SIG-M5 (cell line): ENCODE measurements around the gene VSIR.

Source experiments
- DNase-seq: peaks from one replicate; lab custom pipeline; 2025; lab: John Stamatoyannopoulos, UW

VSIR gene

DNA sequence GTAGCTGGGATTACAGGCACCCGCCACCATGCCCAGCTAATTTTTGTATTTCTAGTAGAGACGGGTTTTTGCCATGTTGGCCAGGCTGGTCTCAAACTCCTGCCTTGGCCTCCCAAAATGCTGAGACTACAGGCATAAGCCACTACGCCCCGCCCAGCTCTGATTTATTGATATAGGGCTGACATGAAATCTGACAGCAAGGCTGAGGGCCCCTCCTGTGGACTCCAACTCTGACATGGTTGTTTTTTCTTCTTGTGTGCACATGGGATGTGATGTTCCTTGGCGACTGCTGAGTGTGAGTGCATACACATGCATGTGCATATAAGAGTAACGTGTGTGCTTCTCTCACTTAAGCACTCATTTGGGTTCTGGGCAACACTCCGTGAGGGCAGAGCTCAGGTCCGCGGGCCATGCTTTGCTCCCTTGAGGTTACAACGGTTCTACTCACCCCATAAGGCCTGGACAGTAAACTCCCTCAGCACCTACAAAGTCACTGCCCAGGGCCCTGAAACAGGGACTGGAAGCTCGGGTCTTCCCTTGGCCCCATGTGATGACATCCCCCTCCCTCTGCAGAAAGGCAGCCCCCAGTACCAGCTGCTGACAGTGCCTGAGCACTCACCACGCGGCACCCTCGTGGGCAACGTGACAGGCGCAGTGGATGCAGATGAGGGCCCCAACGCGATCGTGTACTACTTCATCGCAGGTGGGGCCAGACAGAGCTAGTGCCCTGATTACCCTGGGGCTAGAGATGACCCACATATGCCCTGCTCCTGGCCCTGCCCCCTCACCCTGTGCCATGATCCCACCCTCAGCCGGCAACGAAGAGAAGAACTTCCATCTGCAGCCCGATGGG is 33.6 kb upstream of the VSIR start:
- DNase-seq: no peak

- no peak for DNase-seq
These were observed 32.7 kb upstream of the VSIR start for GRCh38 chr10:71805776-71806703.

DNA sequence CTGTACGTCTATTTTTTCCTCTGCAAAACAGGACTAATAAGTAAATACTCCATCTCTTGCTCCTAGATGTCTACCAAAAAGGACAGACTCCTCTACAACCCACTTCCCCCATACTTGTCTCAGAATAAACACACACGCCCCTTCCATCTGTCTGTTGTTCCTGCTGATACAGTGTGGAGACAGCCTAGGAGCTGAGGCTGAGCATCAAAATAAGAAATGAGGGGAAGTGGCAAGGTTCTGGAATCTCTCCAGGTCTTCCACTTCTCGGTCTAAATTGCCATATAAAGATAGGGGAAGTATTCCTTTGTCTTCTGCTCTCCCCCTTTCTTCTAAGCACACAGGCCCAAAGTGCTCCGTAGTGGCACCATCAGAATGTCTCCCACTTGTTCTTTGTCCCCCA is 30.8 kb upstream of the VSIR start:
- DNase-seq: no peak

- no peak for DNase-seq
These were observed 29.6 kb upstream of the VSIR start for GRCh38 chr10:71802715-71803488.

- no peak for DNase-seq
These were observed 28.9 kb upstream of the VSIR start for GRCh38 chr10:71802235-71802634.

DNA sequence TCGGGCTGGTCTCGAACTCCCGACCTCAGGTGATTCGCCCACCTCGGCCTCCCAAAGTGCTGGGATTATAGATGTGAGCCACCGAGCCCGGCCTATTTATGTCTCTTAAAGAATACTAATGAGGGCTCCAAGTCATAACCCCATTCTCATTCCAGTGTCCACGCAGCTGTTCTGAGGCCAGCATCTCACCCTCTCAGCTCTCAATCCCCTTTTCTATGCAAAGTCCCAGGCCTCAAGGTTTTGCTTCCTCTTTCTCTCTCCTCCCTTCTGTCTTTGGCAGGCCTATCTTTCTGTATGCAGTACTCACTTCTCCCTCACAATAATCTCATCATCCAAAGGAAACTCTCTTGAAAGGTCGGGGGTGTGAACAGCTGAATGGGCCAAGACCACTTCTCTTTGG is 28.0 kb upstream of the VSIR start:
- no peak for DNase-seq

DNA sequence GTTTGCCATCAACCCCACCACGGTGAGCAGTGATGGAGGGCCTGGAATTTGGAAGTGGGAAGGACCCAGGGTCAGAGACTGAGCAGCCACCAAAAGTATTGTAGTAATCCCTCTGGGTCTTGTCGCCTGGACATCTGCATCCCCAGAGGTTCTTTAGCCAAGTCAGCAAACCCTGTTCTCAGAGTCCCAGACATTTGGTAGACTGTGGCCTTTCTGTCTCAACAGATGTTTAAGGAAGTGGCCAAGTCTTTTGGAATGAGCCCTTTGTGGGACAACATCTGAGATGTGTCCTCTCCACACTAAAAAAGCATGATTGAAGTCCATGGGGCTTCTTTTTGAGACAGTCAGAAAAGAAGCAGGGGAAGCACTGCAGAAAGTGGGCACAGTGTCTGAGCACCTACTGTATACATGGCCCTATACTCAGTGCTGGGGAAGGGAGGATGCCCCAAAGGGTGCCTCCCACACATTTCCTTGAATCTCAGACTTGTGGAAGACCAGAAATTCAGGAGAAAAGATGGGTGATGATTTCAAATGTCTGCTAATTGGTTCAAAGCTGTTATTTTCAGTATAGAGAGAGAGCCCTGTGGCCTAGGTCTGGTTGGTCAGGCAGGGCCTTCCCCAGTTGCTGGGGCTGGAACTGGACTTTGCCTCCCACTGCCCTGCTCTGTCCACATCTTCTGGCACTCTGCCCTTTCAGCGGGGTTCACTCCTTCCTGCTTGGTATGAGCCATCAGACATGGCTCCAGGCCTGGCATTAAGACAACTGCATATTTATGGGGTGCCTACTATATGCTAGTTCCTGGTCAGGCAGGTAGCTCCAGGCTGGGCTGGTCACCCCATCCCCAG is 26.5 kb upstream of the VSIR start:
- no peak for DNase-seq

DNA sequence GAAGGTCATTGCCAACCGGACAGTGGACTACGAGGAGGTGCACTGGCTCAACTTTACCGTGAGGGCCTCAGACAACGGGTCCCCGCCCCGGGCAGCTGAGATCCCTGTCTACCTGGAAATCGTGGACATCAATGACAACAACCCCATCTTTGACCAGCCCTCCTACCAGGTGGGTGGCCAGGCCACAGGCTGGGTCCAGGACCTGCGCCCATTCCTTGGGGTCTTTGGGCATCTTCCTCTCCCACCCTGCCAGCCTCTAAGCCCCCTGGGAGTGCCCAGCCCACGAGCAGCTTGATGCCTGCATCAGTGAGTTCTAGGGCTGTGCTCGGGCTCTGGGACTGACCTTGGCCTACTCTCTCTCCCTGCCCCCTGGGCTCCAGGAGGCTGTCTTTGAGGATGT is 25.8 kb upstream of the VSIR start:
- no peak for DNase-seq

GRCh38 chr10:71798308-71798624 is 24.9 kb upstream of the VSIR start:
- no peak for DNase-seq

DNA sequence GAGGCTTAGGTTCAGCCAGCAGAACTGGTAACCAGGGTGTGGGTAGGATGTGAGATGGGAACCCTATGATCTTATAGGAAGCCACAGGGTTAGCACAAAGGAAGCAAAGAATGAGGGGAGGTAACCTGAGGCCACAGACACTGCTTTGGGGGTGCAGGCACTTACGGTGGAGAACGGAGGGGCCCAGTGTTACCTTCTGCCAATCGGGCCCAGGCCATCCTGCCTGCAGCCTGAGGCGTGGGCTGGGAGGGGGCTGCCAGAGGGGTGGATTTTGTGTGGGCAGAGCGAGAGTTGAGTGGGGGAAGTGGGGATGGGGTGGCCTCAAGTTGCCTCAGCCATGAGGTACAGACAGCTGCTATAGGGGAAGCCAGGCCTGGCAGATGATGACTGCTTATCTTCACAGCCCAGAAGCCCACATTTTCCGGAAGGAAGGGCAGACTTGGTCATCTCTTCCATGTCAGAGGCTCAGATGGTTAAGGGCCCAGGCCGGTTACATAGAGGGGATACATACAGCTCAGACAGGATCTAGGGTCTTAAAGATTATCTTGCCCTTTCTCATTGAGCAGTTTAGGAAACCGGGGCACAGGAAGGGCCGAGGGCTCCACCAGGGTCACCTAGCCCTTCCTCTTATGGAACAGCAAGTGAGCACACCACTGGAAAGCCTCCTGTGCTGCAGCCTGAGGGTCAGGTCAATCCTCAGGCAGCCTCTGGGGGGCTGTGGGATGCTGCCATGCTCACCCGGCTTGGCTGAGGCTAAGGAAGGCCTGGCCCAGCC is 24.4 kb upstream of the VSIR start:
- DNase-seq: no peak

- DNase-seq: no peak
These were observed 23.6 kb upstream of the VSIR start for GRCh38 chr10:71796749-71797405.

GRCh38 chr10:71795248-71795647 is 21.9 kb upstream of the VSIR start:
- DNase-seq: no peak

DNA sequence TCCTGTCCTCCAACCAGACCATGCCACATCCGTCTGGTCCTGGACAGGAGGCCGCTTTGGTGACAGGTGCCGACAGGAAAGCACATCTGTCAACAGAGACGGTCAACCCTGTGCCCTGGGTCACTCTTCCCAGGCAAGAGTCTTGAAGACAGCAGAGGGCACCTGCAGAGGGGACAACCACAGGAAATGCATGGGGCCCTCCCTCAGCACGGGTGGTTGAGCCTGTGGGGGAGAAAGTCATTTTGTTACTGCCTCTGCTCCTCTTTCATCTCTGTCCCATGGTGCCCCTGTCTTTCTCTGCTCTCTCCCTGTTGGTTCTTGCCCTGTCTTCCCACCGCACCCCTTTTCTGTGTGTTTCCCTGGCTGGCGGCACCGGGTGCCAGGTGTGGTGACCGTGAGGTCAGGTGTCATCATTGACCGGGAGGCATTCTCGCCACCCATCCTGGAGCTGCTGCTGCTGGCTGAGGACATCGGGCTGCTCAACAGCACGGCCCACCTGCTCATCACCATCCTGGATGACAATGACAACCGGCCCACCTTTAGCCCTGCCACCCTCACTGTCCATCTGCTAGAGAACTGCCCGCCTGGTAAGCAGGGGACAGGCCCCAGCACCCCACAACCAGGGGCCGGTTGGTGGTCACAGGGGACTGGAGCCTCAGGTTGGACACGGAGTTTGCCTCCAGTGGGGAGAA is 17.6 kb upstream of the VSIR start:
- no peak for DNase-seq

GRCh38 chr10:71789871-71790270 is 16.6 kb upstream of the VSIR start:
- no peak for DNase-seq

- DNase-seq: no peak
These were observed 15.6 kb upstream of the VSIR start for GRCh38 chr10:71788954-71789353.

DNA sequence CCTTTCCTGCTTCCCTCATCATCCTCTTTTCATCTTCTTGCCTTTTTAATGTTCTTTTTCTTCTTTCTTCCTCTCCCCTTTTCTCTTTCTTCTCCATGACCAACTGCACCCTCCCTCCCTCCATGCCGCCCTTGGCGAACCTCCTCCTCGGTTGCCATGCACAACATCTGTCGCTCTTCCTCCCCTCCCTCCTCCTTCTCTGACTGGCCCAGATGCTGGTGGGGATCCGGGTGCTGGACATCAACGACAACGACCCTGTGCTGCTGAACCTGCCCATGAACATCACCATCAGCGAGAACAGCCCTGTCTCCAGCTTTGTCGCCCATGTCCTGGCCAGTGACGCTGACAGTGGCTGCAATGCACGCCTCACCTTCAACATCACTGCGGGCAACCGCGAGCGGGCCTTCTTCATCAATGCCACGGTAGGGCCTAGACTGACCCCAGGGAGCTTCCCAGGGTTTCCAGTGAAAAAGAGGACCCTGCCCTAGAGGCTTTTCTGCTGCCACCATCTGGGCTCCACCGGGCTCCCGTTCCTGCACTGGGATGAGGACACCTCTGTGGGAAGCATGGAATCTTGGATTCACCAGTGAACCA is 11.5 kb upstream of the VSIR start:
- DNase-seq: no peak

GRCh38 chr10:71783917-71784678 is 10.8 kb upstream of the VSIR start:
- no peak for DNase-seq

DNA sequence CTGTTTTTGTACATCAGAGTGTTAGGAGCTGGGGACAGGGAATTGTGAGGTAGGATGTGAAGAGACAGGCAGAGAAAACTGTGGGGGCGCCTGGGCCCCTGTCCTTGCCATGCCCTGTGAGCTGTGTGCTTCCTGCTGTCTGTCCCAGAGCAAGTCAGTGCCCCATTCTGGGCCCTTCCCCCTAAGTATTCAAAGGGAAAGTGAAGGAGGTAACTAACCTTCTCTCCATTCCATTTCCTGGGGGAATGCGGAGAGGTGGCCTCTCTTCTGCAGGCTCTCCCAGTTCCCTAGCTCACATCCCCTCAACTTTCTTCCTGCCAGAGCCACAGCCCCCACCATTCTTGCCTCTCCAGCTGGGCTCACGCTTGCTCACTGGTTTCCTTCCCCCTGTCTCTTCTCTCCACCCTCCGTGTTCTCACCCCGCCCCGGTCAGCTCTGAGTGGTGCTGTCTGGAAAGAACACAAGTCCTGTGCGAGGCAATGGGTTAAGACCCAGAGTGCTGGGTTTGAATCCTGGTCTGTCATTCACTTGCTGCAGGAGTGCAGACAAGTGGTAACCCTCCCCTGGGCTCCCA is 9.7 kb upstream of the VSIR start:
- DNase-seq: no peak
